ENCODE data around the gene DAB2.

The DAB2 gene

GRCh38 chr5:39447968-39448367 lies 23.2 kb upstream of the DAB2 start:
- no peak for DNase-seq (ENCODE audit: low read depth)

GRCh38 chr5:39447059-39447458 lies 22.3 kb upstream of the DAB2 start:
- no peak for DNase-seq (ENCODE audit: low read depth)

GRCh38 chr5:39446231-39446630 lies 21.5 kb upstream of the DAB2 start:
- DNase-seq (ENCODE audit: low read depth) = no peak

GRCh38 chr5:39443911-39444310 lies 19.1 kb upstream of the DAB2 start:
- no peak for DNase-seq (ENCODE audit: low read depth)

GRCh38 chr5:39442991-39443390 lies 18.2 kb upstream of the DAB2 start:
- no peak for DNase-seq (ENCODE audit: low read depth)

- DNase-seq (ENCODE audit: low read depth) = no peak
These were observed 17.1 kb upstream of the DAB2 start for GRCh38 chr5:39441838-39442237.

GRCh38 chr5:39440958-39441624 lies 16.3 kb upstream of the DAB2 start:
- DNase-seq (ENCODE audit: low read depth) = no peak

GRCh38 chr5:39440192-39440957 lies 15.6 kb upstream of the DAB2 start:
- no peak for DNase-seq (ENCODE audit: low read depth)

- no peak for DNase-seq (ENCODE audit: low read depth)
These were observed 14.9 kb upstream of the DAB2 start for GRCh38 chr5:39439582-39440162.

- no peak for DNase-seq (ENCODE audit: low read depth)
These were observed 12.7 kb upstream of the DAB2 start for GRCh38 chr5:39437467-39437866.

- DNase-seq (ENCODE audit: low read depth) = no peak
These were observed 9.1 kb upstream of the DAB2 start for GRCh38 chr5:39433848-39434247.

GRCh38 chr5:39432696-39433530 lies 8.1 kb upstream of the DAB2 start:
- DNase-seq (ENCODE audit: low read depth) = no peak

- no peak for DNase-seq (ENCODE audit: low read depth)
These were observed 5.7 kb upstream of the DAB2 start for GRCh38 chr5:39430461-39430860.

GRCh38 chr5:39428640-39429039 lies 3.9 kb upstream of the DAB2 start:
- DNase-seq (ENCODE audit: low read depth) = no peak

- no peak for DNase-seq (ENCODE audit: low read depth)
These were observed 2.9 kb upstream of the DAB2 start for GRCh38 chr5:39427633-39428032.

GRCh38 chr5:39427229-39427628 lies 2.4 kb upstream of the DAB2 start:
- no peak for DNase-seq (ENCODE audit: low read depth)

GRCh38 chr5:39426746-39427105 lies 1.9 kb upstream of the DAB2 start:
- DNase-seq (ENCODE audit: low read depth) = no peak

- no peak for DNase-seq (ENCODE audit: low read depth)
These were observed 1.4 kb upstream of the DAB2 start for GRCh38 chr5:39426051-39426745.

- DNase-seq (ENCODE audit: low read depth) = no peak
These were observed 1.4 kb downstream of the DAB2 start for GRCh38 chr5:39423331-39423751.

- no peak for DNase-seq (ENCODE audit: low read depth)
These were observed 2.0 kb downstream of the DAB2 start for GRCh38 chr5:39422728-39423285.

GRCh38 chr5:39422036-39422606 lies 2.7 kb downstream of the DAB2 start:
- no peak for DNase-seq (ENCODE audit: low read depth)
